Measurements from ENCODE around the gene CENPN. TPM values are rescaled to one million over a fixed set of nuclear protein-coding genes. Genes with fewer than 3 reads are reported as not detected.

The CENPN gene
- total and polyA plus RNA-seq, 10 of the 15 experiments (the other 5 are each of a cell fraction or from before 2014, with no cell fraction given): 39.8 to 143 (median 66.8) TPM

GRCh38 chr16:80992676-80993293 lies 14.2 kb upstream of the CENPN start:
- no peaks in the 10 kb centered on the region for H3K9me3 ChIP-seq (replicated peaks; ENCODE audit: control insufficient read depth, insufficient read depth, low read length)
- no TSS peak for BruUV-seq (replicated peaks)
- RAD21 ChIA-PET (ENCODE audit: unreplicated experiment): interaction anchor here (1.1 kb wide), 1 partner anchor 10 kb away, joined by 3 read pairs; no protein-coding TSS in a partner anchor
- H2AFZ ChIP-seq (ENCODE audit: control insufficient read depth, low read depth, low read length): no peak overlapping the region
- H3K4me1 ChIP-seq (ENCODE audit: control insufficient read depth, insufficient read depth, low read length): no peaks in the 10 kb centered on the region
- TF ChIP-seq ZNF274 (IDR thresholded peaks at IDR 0.05; ENCODE audit: insufficient read depth, insufficient read length): no peak
- no peak for TF ChIP-seq MEF2A (IDR thresholded peaks at IDR 0.05; ENCODE audit: insufficient read depth, low read depth, low read length)
- TF ChIP-seq POLR2A (IDR thresholded peaks at IDR 0.05; ENCODE audit: low read depth, low read length): no peak
- no peak for TF ChIP-seq CREB1 (IDR thresholded peaks at IDR 0.05; ENCODE audit: low read depth)
- no peak for TF ChIP-seq PAX5 (IDR thresholded peaks at IDR 0.05; ENCODE audit: borderline replicate concordance, low read depth, low read length)
- no peak for TF ChIP-seq RELB (IDR thresholded peaks at IDR 0.05; ENCODE audit: low read depth)
- no peak for TF ChIP-seq USF2 (IDR thresholded peaks at IDR 0.05; ENCODE audit: borderline replicate concordance, low read depth, low read length)
- peaks cover 3% of the 10 kb centered on the region; the same call in 1 of the 2 replicates for H4K20me1 ChIP-seq (ENCODE audit: control insufficient read depth, insufficient read depth)
- CTCF ChIA-PET: interaction anchor here (0.9 to 2.6 kb wide), 3 partner anchors 11 to 42 kb away, joined by 3 to 22 read pairs (median 6); no protein-coding TSS in a partner anchor
- H3K27ac ChIP-seq (ENCODE audit: control insufficient read depth, insufficient read depth): no peak overlapping the region
- intact Hi-C loops (cut with micrococcal nuclease; ENCODE audit: unreplicated experiment): no loop called here
- no peak overlapping the region for H3K4me2 ChIP-seq (ENCODE audit: control insufficient read depth, insufficient read depth)
- peaks cover 3 to 10% of the 10 kb centered on the region in 2 experiments for H3K36me3 ChIP-seq (ENCODE audit: control insufficient read depth in 2 of 2, insufficient read depth in 2 of 2, low read length in 1 of 2)
- H3K27me3 ChIP-seq (replicated peaks in 1 of 2; ENCODE audit: control insufficient read depth in 2 of 2, insufficient read depth in 2 of 2, low read length in 1 of 2): no peaks in the 10 kb centered on the region
- in situ Hi-C loops (cut with MboI): no loop called here
- H3K4me3 ChIP-seq: no peak overlapping the region
- no peak for FAIRE-seq
- DNase-seq (ENCODE audit: low read depth, low spot score): no peak
- POLR2A ChIA-PET: interaction anchor here (0.5 to 1.6 kb wide), 2 partner anchors 9 to 38 kb away, joined by 4 read pairs; no protein-coding TSS in a partner anchor
- WGBS (ENCODE audit: insufficient coverage, insufficient replicate concordance, low lambda C conversion rate, missing lambda C conversion rate): 57% methylated on average over 3 of the region's 3 CpGs
- no peak overlapping the region for H3K9ac ChIP-seq (ENCODE audit: control insufficient read depth, insufficient read depth, low read length)
- ATAC-seq: no peak
- SMC1A ChIA-PET (ENCODE audit: uncharacterized antibody, unreplicated experiment): interaction anchor here (0.9 to 1.6 kb wide), 5 partner anchors 9 to 162 kb away, joined by 3 to 8 read pairs (median 4); partner anchors contain the start of genes CENPN and CMC2
- H3K79me2 ChIP-seq (ENCODE audit: control insufficient read depth, insufficient read depth, low read length): peaks cover 52% of the 10 kb centered on the region

All from GM12878 (cell line).